HFF-Myc (cell line): ENCODE measurements around the gene MEF2D.

Experiments used
- DNase-seq: peaks from one replicate; pipeline ENCODE4 v3.0.0-alpha.2; 2011; ENCODE audit warnings: low read depth; ENCODE audit errors: extremely low read depth
- H3K4me3 ChIP-seq: replicated peaks from 2 replicates; pipeline ENCODE4 v1.5.1; 2011; ENCODE audit warnings: low read depth, mild to moderate bottlenecking, control low read depth, low read length
- TF ChIP-seq, protein P1 (sequence below): IDR thresholded peaks from 2 replicates; pipeline ENCODE4 v1.5.1; 2012; ENCODE audit warnings: mild to moderate bottlenecking, low read depth, low read length, control low read depth; ENCODE audit errors: missing control alignments

Gene MEF2D

DNA sequence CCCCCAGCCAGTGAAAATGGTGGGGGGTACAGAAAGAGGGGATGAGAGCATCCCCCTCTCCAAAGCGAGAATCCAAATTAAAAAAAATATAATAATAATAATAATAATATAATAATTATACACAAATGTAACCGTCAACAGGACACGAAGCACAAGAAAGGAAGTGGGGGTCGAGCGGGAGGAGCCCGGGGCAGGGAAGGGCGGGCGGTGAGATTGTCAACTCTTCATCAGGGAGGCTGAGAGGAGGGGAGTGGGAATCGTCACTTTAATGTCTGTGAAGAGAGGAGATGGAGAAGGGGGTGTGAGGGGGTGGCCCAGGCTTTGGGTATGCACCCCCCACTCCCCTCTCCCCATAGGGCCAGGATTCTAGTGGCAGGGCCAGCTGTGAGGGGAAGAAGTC is 33.2 kb downstream of the MEF2D start:
- H3K4me3 ChIP-seq = no peak overlapping the region
- DNase-seq = no peak
- TF ChIP-seq, protein P1, sequence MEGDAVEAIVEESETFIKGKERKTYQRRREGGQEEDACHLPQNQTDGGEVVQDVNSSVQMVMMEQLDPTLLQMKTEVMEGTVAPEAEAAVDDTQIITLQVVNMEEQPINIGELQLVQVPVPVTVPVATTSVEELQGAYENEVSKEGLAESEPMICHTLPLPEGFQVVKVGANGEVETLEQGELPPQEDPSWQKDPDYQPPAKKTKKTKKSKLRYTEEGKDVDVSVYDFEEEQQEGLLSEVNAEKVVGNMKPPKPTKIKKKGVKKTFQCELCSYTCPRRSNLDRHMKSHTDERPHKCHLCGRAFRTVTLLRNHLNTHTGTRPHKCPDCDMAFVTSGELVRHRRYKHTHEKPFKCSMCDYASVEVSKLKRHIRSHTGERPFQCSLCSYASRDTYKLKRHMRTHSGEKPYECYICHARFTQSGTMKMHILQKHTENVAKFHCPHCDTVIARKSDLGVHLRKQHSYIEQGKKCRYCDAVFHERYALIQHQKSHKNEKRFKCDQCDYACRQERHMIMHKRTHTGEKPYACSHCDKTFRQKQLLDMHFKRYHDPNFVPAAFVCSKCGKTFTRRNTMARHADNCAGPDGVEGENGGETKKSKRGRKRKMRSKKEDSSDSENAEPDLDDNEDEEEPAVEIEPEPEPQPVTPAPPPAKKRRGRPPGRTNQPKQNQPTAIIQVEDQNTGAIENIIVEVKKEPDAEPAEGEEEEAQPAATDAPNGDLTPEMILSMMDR = no peak

DNA sequence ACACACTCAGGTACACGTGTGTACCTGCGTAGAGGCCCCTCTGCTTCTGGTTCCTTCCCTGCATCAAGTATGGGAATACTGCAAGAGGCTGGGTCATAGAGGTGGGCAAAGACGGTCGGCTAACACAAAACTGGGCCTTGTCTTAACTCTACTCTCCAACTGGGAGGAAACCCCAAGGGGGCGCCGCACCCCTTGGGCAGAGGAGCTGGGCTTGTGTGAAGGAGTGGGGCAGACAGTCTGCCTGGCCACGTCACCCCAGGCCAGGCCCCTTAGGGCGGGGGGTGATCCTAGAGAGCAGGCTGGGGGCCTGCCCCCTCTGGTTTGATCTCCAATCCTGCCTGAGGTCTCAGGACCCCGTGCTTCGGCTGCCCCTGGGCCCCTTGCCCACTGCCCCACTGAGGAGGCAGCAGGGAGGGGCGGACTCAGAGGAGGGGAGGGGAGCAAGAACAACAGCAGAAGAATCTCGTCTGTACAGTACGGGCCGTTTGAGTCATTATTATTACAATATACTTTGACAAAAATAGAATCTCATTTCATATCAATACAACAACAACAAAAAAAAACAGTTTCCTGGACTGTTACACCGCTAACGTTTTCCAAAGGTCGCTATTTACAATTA is 34.7 kb downstream of the MEF2D start:
- TF ChIP-seq, protein P1 = peak; percentile 35
- H3K4me3 ChIP-seq = no peak overlapping the region
- DNase-seq = no peak

DNA sequence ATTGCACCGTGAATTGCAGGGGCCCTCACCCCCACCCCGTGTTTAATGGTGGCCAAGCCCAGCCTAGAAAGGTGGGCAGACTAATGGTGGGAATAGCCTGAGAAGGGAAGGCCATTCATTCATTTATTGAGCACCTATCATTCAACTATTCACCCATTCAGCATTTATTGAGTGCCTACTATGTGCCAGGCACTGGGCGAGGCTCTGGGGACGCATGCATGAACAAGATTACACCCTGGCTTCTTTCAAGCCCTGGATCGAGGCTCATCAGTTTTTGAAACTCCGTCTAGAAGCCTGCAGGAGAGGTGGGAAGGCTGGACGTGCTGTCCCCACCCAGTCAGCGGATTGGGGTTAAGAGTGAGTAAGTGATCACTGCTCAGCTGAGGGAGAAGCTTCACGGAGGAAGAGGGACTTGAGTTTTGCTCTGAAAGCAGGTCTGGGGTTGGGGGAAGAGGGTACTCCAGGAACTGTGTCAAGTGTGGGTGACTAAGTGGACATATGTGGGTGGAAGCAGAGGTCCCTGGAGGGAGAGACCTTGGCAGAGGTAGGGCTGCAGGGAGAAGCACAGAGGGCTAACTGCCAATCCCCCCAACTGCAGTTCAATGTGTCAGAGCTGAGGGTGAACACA is 35.6 kb downstream of the MEF2D start:
- no peak for DNase-seq
- no peak overlapping the region for H3K4me3 ChIP-seq
- TF ChIP-seq, protein P1 = no peak

DNA sequence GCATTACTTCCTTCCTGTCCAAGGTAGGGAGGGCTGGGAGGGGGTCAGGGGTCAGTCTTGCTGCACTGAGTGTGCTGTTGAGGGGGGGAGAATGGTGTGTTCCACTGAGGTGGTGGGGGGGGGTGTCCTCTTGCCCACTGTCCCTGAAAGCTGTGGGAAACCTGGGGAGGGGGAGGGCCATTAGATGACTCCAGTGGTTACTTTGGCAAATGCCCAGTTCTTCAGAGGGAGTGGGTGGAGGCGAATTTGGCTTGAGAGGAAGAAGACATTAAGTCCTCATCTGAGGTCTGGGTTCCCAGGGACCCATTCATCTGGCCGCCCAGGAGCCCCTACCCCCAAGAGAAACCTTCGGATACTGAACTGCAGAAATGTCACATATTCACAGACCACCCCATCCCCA is 36.2 kb downstream of the MEF2D start:
- TF ChIP-seq, protein P1 = no peak
- no peak overlapping the region for H3K4me3 ChIP-seq
- no peak for DNase-seq

DNA sequence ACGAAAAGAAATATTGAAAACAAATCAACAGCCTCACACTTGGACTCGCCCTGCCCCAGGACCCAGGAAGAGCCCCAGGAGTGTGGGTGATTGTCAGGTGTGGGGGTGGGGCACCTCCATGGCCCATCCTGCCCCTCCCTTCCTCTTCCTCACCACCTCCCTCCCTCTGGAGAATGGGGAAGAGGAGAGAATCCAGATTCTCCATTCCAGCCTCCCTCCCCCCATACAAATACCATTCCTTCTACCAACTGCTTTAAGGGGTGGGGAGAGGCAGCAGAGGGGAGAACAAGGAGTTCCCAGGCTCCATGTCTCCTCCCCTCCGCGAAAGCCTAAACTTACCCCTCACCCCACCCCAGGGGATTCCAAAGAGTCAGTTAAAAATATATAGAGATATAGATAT is 36.7 kb downstream of the MEF2D start:
- H3K4me3 ChIP-seq = no peak overlapping the region
- no peak for DNase-seq
- TF ChIP-seq, protein P1 = no peak

DNA sequence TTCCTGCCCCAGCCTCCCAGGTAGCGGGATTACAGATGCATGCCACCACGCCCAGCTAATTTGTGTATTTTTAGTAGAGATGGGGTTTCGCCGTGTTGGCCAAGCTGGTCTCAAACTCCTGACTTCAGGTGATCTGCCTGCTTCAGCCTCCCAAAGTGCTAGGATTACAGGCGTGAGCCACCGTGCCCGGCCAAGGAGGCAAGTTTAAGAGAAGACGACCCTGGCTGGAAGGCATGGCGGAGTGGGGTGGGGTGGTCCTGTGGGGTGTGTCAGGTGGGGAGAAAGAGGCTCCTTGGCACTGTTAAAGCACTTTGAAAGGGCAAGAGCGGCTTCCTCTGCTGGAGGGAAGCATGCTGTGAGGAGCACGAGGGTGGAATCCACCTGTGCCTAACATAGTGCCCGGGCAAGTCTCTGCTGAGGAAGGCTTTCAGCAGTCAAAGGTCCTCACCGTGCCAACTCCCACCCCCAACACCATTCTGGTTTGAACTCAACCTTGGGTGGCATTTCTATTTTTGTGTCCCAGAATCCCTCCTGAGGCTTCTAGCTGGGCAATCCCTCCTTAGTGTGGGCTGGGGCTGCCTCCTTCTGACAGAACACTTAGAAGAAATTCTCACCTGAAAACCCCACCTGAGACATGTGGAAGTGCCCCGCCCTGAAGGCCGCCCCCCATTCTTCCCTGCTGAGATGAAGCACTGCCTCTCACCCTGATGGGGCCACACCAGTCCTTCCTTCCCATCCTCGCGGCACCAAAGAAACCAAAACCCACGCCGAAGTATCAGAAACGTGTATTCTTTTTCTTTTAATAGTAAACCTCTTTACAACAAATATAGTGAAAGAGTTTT is 37.4 kb downstream of the MEF2D start:
- no peak for DNase-seq
- H3K4me3 ChIP-seq = no peak overlapping the region
- TF ChIP-seq, protein P1 = no peak
